Coronary artery (tissue), 2 donors: ENCODE results near the gene OR4D2.

ENCODE experiments used
- DNase-seq: peaks from one replicate; pipeline ENCODE4 v3.0.0-alpha.2; 2017; ENCODE audit warnings: low spot score
- H3K27ac ChIP-seq, 2 donors: fragments of 200-600 bp; sonication (generic); one replicate each; pipeline ENCODE4 v1.5.1; 2016 to 2019
- H3K4me3 ChIP-seq: fragments of 200-600 bp; sonication (generic); 2 replicates; pipeline ENCODE4 v1.5.1; 2016; ENCODE audit warnings: mild to moderate bottlenecking, moderate library complexity
- CTCF ChIP-seq: fragments of 200-600 bp; sonication (generic); IDR thresholded peaks from one replicate; pipeline ENCODE4 v1.5.1; 2019; ENCODE audit warnings: antibody characterized with exemption

OR4D2 gene

GRCh38 chr17:58205936-58206335 lies 39.2 kb downstream of the OR4D2 start:
- Histone ChIP-seq H3K4me3 (no peak overlapping the region), H3K27ac (no peak overlapping the region)
- no peak for TF ChIP-seq CTCF
- no peak for DNase-seq

GRCh38 chr17:58207451-58207850 lies 40.7 kb downstream of the OR4D2 start:
- Histone ChIP-seq H3K4me3 (no peak overlapping the region), H3K27ac (no peak overlapping the region)
- DNase-seq: no peak
- TF ChIP-seq CTCF: no peak

GRCh38 chr17:58208344-58208743 lies 41.6 kb downstream of the OR4D2 start:
- no peak overlapping the region for H3K27ac ChIP-seq
- peak; percentile 40 for DNase-seq
- TF ChIP-seq CTCF: no peak
- no peak overlapping the region for H3K4me3 ChIP-seq

- no peak for TF ChIP-seq CTCF
- DNase-seq: no peak
- no peak overlapping the region for H3K4me3 ChIP-seq
- H3K27ac ChIP-seq: no peak overlapping the region
Measured at GRCh38 chr17:58210922-58211321, 44.1 kb downstream of the OR4D2 start.

GRCh38 chr17:58215685-58216084 lies 48.9 kb downstream of the OR4D2 start:
- TF ChIP-seq CTCF: no peak
- DNase-seq: no peak
- Histone ChIP-seq H3K4me3 (no peak overlapping the region), H3K27ac (no peak overlapping the region)

GRCh38 chr17:58217766-58218165 lies 51.0 kb downstream of the OR4D2 start:
- no peak for DNase-seq
- Histone ChIP-seq H3K27ac (no peak overlapping the region), H3K4me3 (no peak overlapping the region)
- no peak for TF ChIP-seq CTCF

- peak; percentile 93 for DNase-seq
- Histone ChIP-seq H3K4me3 (peak within 1 kb of the TSS; percentile 88), H3K27ac (peak within 1 kb of the TSS; percentile 59 to 89)
- TF ChIP-seq CTCF: peak; percentile 62
Measured at GRCh38 chr17:58219007-58219788, 52.4 kb downstream of the OR4D2 start, which contains the start of gene MKS1. Gene MKS1 (minus strand): TSS chr17:58219255. CDS start chr17:58219230, 25 bp downstream.
